HG02938 (cell line): ENCODE results near the gene EEIG1.

Source experiments
- ATAC-seq: cut with Tn5 transposase; IDR thresholded peaks from one replicate; pipeline ENCODE4 v1.9.1; 2021; ENCODE audit warnings: mild to moderate bottlenecking, moderate library complexity; ENCODE audit not compliant: unreplicated experiment

The EEIG1 gene

GRCh38 chr9:128001779-128002298, 21.1 kb upstream of the EEIG1 start:
- ATAC-seq, result no peak

- no peak for ATAC-seq
These were observed 20.5 kb upstream of the EEIG1 start for GRCh38 chr9:128001151-128001778.

GRCh38 chr9:127999461-127999860, 18.7 kb upstream of the EEIG1 start:
- no peak for ATAC-seq

GRCh38 chr9:127993721-127994120, 12.9 kb upstream of the EEIG1 start:
- no peak for ATAC-seq

- no peak for ATAC-seq
These were observed 11.0 kb upstream of the EEIG1 start for GRCh38 chr9:127991757-127992274.

- ATAC-seq, result no peak
These were observed 10.4 kb upstream of the EEIG1 start for GRCh38 chr9:127991017-127991756.

- ATAC-seq, result no peak
These were observed 9.8 kb upstream of the EEIG1 start for GRCh38 chr9:127990554-127990953.

GRCh38 chr9:127989094-127989493, 8.3 kb upstream of the EEIG1 start:
- no peak for ATAC-seq

- ATAC-seq, result no peak
These were observed 6.4 kb upstream of the EEIG1 start for GRCh38 chr9:127987103-127987614.

- no peak for ATAC-seq
These were observed 4.2 kb upstream of the EEIG1 start for GRCh38 chr9:127985011-127985410.

- ATAC-seq, result peak; percentile 33
These were observed 3.1 kb upstream of the EEIG1 start for GRCh38 chr9:127983847-127984289.

GRCh38 chr9:127982912-127983311, 2.1 kb upstream of the EEIG1 start:
- no peak for ATAC-seq

GRCh38 chr9:127981559-127982121, 851 bp upstream of the EEIG1 start:
- no peak for ATAC-seq

GRCh38 chr9:127980060-127980705, 606 bp downstream of the EEIG1 start:
- peak; percentile 23 for ATAC-seq

GRCh38 chr9:127979333-127980059, 1.3 kb downstream of the EEIG1 start:
- no peak for ATAC-seq

- ATAC-seq, result no peak
These were observed 1.8 kb downstream of the EEIG1 start for GRCh38 chr9:127979015-127979332.

GRCh38 chr9:127977884-127978647, 2.7 kb downstream of the EEIG1 start:
- ATAC-seq, result no peak

GRCh38 chr9:127977009-127977883, 3.5 kb downstream of the EEIG1 start:
- no peak for ATAC-seq

GRCh38 chr9:127976498-127976897, 4.3 kb downstream of the EEIG1 start:
- ATAC-seq, result no peak
